SK-N-SH (cell line): ENCODE data around the gene MBNL1. TPM values are rescaled to one million over a fixed set of nuclear protein-coding genes. Genes with fewer than 3 reads are reported as not detected.
A peak's percentile ranks its signal among the peaks of the same experiment; 100 is the strongest.

Experiments used
- CTCF ChIA-PET: fragments of 300-600, 350-600 bp; formaldehyde crosslinking; extraction: SDS; loops from one replicate; lab custom pipeline; 2021; lab: Yijun Ruan, JAX
- POLR2A ChIA-PET: fragments of 350-600 bp; sonication (Branson Sonifier 250); formaldehyde crosslinking; extraction: SDS; loops from one replicate; lab custom pipeline; 2020; ENCODE audit warnings: antibody characterized with exemption, inconsistent platforms; lab: Yijun Ruan, JAX
- DNase-seq: peaks from one replicate; pipeline ENCODE4 v3.0.0; 2012
- H2AFZ ChIP-seq: fragments of 200-600 bp; sonication (generic); 2 replicates; pipeline ENCODE4 v1.8.1; 2016; ENCODE audit warnings: antibody characterized with exemption, mild to moderate bottlenecking, low read depth
- H3F3A ChIP-seq: fragments of 200-600 bp; sonication (generic); replicated peaks from 2 replicates; pipeline ENCODE3; 2016; ENCODE audit warnings: antibody characterized with exemption, mild to moderate bottlenecking; ENCODE audit not compliant: insufficient read depth
- H3K27ac ChIP-seq, 2 experiments: fragments of 200-500 bp in 1 of 2; fragments of 200-600 bp in 1 of 2; sonication (Bioruptor generic) in 1 of 2; sonication (generic), shearing (Covaris generic) in 1 of 2; 2 replicates each; pipeline versions ENCODE4 v1.5.1 to v1.6.1; 2014 to 2016; ENCODE audit warnings: low read depth in 2 of 2, inconsistent platforms in 1 of 2, low read length in 1 of 2, mild to moderate bottlenecking in 1 of 2, mixed read lengths in 1 of 2
- H3K27me3 ChIP-seq: fragments of 200-600 bp; sonication (generic), shearing (Covaris generic); 2 replicates; pipeline ENCODE4 v1.6.1; 2016; ENCODE audit warnings: mixed run types; ENCODE audit not compliant: insufficient read depth
- H3K36me3 ChIP-seq, 2 experiments: fragments of 200-500 bp in 1 of 2; fragments of 200-600 bp in 1 of 2; sonication (Bioruptor generic) in 1 of 2; sonication (generic) in 1 of 2; replicated peaks in 1 of 2; 2 replicates each; pipeline versions ENCODE3 to v1.5.1; 2014 to 2016; ENCODE audit warnings: low read length in 1 of 2, mild to moderate bottlenecking in 1 of 2; ENCODE audit not compliant: insufficient read depth in 2 of 2, control insufficient read depth in 1 of 2
- H3K4me1 ChIP-seq, 2 experiments: fragments of 200-500 bp in 1 of 2; fragments of 200-600 bp in 1 of 2; sonication (Bioruptor generic) in 1 of 2; sonication (generic), shearing (Covaris generic) in 1 of 2; 2 replicates each; pipeline versions ENCODE4 v1.5.1 to v1.6.1; 2014 to 2016; ENCODE audit warnings: low read depth in 1 of 2, low read length in 1 of 2, mixed run types in 1 of 2; ENCODE audit not compliant: insufficient read depth in 2 of 2, control insufficient read depth in 1 of 2
- H3K4me2 ChIP-seq: fragments of 200-600 bp; sonication (generic), shearing (Covaris generic); 2 replicates; pipeline ENCODE4 v1.6.1; 2017; ENCODE audit warnings: mixed run types
- H3K4me3 ChIP-seq, 2 experiments: fragments of 200-500 bp in 1 of 2; fragments of 200-600 bp in 1 of 2; sonication (Bioruptor generic) in 1 of 2; sonication (generic), shearing (Covaris generic) in 1 of 2; 2 replicates each; pipeline versions ENCODE4 v1.5.1 to v1.8.1; 2014 to 2016; ENCODE audit warnings: low read depth in 2 of 2, inconsistent platforms in 1 of 2, low read length in 1 of 2, mild to moderate bottlenecking in 1 of 2, mixed read lengths in 1 of 2, moderate library complexity in 1 of 2
- H3K79me2 ChIP-seq: fragments of 200-600 bp; sonication (generic); 2 replicates; pipeline ENCODE4 v1.8.1; 2017; ENCODE audit warnings: mild to moderate bottlenecking; ENCODE audit not compliant: insufficient read depth
- H3K9ac ChIP-seq: fragments of 200-600 bp; sonication (generic); 2 replicates; pipeline ENCODE4 v1.6.1; 2017; ENCODE audit warnings: mixed run types
- H3K9me2 ChIP-seq: fragments of 200-600 bp; sonication (generic); 2 replicates; pipeline ENCODE4 v1.6.1; 2017; ENCODE audit warnings: mixed run types
- H3K9me3 ChIP-seq: fragments of 200-600 bp; sonication (generic); 2 replicates; pipeline ENCODE4 v1.6.1; 2017; ENCODE audit warnings: mixed run types, mild to moderate bottlenecking, moderate library complexity
- H4K20me1 ChIP-seq: fragments of 200-600 bp; sonication (generic); 2 replicates; pipeline ENCODE4 v1.6.1; 2017; ENCODE audit warnings: mild to moderate bottlenecking, mixed run types; ENCODE audit not compliant: insufficient read depth
- ELF1 ChIP-seq: IDR thresholded peaks from 2 replicates; pipeline ENCODE4 v1.4.0; 2012
- EZH2phosphoT487 ChIP-seq: fragments of 200-600 bp; sonication (generic); IDR thresholded peaks from 2 replicates; pipeline ENCODE4 v1.6.1; 2017; ENCODE audit warnings: low read depth, mixed run types, mild to moderate bottlenecking, antibody characterized with exemption, moderate library complexity, borderline replicate concordance
- FOXJ3 ChIP-seq: sonication (generic); formaldehyde crosslinking; IDR thresholded peaks from 2 replicates; pipeline ENCODE4 v1.5.1; 2020; ENCODE audit warnings: mild to moderate bottlenecking, missing genetic modification reagents
- GABPA ChIP-seq: IDR thresholded peaks from 2 replicates; pipeline ENCODE4 v1.4.0; 2012; ENCODE audit warnings: low read depth, mild to moderate bottlenecking
- GATA2 ChIP-seq: sonication (generic); formaldehyde crosslinking; IDR thresholded peaks from 2 replicates; pipeline ENCODE4 v1.5.0; 2020; ENCODE audit warnings: mild to moderate bottlenecking, missing genetic modification reagents
- JUND ChIP-seq: IDR thresholded peaks from 2 replicates; pipeline ENCODE4 v1.4.0; 2012
- MXI1 ChIP-seq: IDR thresholded peaks from 2 replicates; pipeline ENCODE4 v1.6.1; 2012; ENCODE audit warnings: mild to moderate bottlenecking, low read depth, low read length, improper control_type of control experiment
- NFIC ChIP-seq: IDR thresholded peaks from 2 replicates; pipeline ENCODE4 v1.4.0; 2012; ENCODE audit warnings: borderline replicate concordance
- NRF1 ChIP-seq: IDR thresholded peaks from 2 replicates; pipeline ENCODE4 v1.6.1; 2012; ENCODE audit warnings: low read depth, mild to moderate bottlenecking, low read length
- POLR2AphosphoS5 ChIP-seq: IDR thresholded peaks from 2 replicates; pipeline ENCODE4 v1.6.1; 2012; ENCODE audit warnings: low read depth, low read length
- RAD21 ChIP-seq: IDR thresholded peaks from 2 replicates; pipeline ENCODE4 v1.6.1; 2012; ENCODE audit warnings: mild to moderate bottlenecking, low read length
- RFX5 ChIP-seq: IDR thresholded peaks from 2 replicates; pipeline ENCODE4 v1.6.1; 2012; ENCODE audit warnings: mild to moderate bottlenecking, improper control_type of control experiment, low read length
- RXRA ChIP-seq: IDR thresholded peaks from 2 replicates; pipeline ENCODE4 v1.4.0; 2012; ENCODE audit warnings: low read depth, mild to moderate bottlenecking, borderline replicate concordance
- SMC3 ChIP-seq: IDR thresholded peaks from 2 replicates; pipeline ENCODE4 v1.6.1; 2012; ENCODE audit warnings: low read depth, low read length, improper control_type of control experiment
- TCF12 ChIP-seq: IDR thresholded peaks from 2 replicates; pipeline ENCODE4 v1.4.0; 2012
- TEAD4 ChIP-seq: IDR thresholded peaks from 2 replicates; pipeline ENCODE4 v1.4.0; 2012; ENCODE audit warnings: mild to moderate bottlenecking, borderline replicate concordance; ENCODE audit not compliant: insufficient read depth
- YY1 ChIP-seq: IDR thresholded peaks from 2 replicates; pipeline ENCODE4 v1.4.0; 2012; ENCODE audit warnings: low read depth, mild to moderate bottlenecking
- polyA plus RNA-seq, 3 experiments: library from polyadenylated mRNA; depleted of rRNA; stranded (reverse); fragments of >200 nt; gene quantifications; 2 replicates each; pipeline ENCODE4 v1.2.3, GENCODE V29; 2012
- TF ChIP-seq, protein P1 (sequence below): IDR thresholded peaks from 2 replicates; pipeline ENCODE4; 2012
- TF ChIP-seq, protein P2 (sequence below): fragments of 200-600 bp; sonication (generic); IDR thresholded peaks from 2 replicates; pipeline ENCODE4 v1.6.1; 2017; ENCODE audit warnings: antibody characterized with exemption, mild to moderate bottlenecking, moderate library complexity
- TF ChIP-seq, protein P3 (sequence below): IDR thresholded peaks from 2 replicates; pipeline ENCODE4 v1.6.1; 2012; ENCODE audit warnings: mild to moderate bottlenecking, low read depth, low read length, moderate library complexity
- TF ChIP-seq, protein P4 (sequence below): fragments of 150-350 bp; IDR thresholded peaks from 2 replicates; pipeline ENCODE4 v1.6.1; 2017; ENCODE audit warnings: antibody characterized with exemption, low read length, low read depth, borderline replicate concordance

The MBNL1 gene
- polyA plus RNA-seq, 1 of the 3 experiments (the other 2 are of a cell fraction): 44.3 TPM

DNA sequence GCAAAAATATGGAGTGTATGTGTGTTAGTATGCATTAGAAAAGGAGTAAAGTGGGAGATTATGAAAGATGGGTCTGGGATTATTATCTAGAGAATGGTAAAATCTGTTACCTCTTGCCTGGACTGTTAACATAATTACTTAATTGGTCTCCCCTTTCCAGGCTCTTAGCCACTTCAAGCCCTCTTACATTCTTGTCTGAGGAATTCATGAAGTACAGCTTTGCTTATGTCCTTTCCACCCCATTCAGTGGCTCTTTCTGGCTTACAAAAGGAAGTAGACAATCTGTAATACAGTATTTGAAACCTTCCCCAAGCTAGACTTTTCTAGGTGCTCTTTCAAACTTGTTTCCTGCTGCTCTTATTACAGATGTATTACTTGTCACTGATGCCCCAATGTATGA lies 129.8 kb downstream of the MBNL1 start:
- Histone ChIP-seq H3K9me2 (no peaks in the 10 kb centered on the region), H3K4me2 (no peak overlapping the region)
- TF ChIP-seq MXI1: no peak
- TF ChIP-seq, protein P1, sequence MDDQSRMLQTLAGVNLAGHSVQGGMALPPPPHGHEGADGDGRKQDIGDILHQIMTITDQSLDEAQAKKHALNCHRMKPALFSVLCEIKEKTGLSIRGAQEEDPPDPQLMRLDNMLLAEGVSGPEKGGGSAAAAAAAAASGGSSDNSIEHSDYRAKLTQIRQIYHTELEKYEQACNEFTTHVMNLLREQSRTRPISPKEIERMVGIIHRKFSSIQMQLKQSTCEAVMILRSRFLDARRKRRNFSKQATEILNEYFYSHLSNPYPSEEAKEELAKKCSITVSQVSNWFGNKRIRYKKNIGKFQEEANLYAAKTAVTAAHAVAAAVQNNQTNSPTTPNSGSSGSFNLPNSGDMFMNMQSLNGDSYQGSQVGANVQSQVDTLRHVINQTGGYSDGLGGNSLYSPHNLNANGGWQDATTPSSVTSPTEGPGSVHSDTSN: no peak
- TF ChIP-seq TEAD4: no peak
- TF ChIP-seq, protein P2, sequence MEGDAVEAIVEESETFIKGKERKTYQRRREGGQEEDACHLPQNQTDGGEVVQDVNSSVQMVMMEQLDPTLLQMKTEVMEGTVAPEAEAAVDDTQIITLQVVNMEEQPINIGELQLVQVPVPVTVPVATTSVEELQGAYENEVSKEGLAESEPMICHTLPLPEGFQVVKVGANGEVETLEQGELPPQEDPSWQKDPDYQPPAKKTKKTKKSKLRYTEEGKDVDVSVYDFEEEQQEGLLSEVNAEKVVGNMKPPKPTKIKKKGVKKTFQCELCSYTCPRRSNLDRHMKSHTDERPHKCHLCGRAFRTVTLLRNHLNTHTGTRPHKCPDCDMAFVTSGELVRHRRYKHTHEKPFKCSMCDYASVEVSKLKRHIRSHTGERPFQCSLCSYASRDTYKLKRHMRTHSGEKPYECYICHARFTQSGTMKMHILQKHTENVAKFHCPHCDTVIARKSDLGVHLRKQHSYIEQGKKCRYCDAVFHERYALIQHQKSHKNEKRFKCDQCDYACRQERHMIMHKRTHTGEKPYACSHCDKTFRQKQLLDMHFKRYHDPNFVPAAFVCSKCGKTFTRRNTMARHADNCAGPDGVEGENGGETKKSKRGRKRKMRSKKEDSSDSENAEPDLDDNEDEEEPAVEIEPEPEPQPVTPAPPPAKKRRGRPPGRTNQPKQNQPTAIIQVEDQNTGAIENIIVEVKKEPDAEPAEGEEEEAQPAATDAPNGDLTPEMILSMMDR: no peak
- no peak for TF ChIP-seq POLR2AphosphoS5
- no peak for TF ChIP-seq GABPA
- no peak for TF ChIP-seq JUND
- TF ChIP-seq GATA2: no peak
- no peak for TF ChIP-seq RXRA
- TF ChIP-seq FOXJ3: no peak
- no peak for TF ChIP-seq SMC3
- no peak for TF ChIP-seq TCF12
- TF ChIP-seq NFIC: no peak
- TF ChIP-seq, all 33 proteins: peak for 0
- CTCF ChIA-PET: interaction anchor here (0.7 to 1.9 kb wide), 2 partner anchors 46 to 402 kb away, joined by 3 to 9 read pairs; no protein-coding TSS in a partner anchor
- POLR2A ChIA-PET: no interaction called here
- Histone ChIP-seq H2AFZ (no peak overlapping the region), H3K79me2 (peaks cover 100% of the 10 kb centered on the region), H3K9me3 (no peaks in the 10 kb centered on the region), H4K20me1 (peaks cover 68% of the 10 kb centered on the region), H3K4me3 (no peak overlapping the region), H3K36me3 (peaks cover 5 to 25% of the 10 kb centered on the region in 2 experiments), H3K9ac (no peak overlapping the region), H3F3A (peaks cover 25% of the 10 kb centered on the region), H3K27me3 (no peaks in the 10 kb centered on the region), H3K4me1 (peaks cover 1 to 30% of the 10 kb centered on the region in 2 experiments; a peak in 3 of 4 replicates), H3K27ac (peak overlapping the region in 1 of 2 experiments; percentile 56; a peak in 1 of 4 replicates)
- DNase-seq: no peak

DNA sequence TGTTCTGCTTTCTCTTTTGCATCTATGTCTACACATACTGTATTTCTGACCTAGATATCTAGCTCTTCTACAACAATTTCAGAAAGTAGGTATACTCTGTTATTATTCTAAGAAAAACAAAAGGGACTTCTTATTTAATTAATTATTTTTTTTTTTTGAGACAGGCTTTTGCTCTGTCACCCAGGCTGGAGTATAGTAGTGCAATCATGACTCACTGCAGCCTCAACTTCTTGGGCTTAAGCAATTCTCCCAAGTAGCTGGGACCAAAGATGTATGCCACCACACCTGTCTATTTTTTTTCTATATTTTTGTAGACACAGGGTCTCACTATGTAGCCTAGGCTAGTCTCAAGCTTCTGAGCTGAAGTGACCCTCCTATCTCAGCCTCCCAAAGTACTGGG lies 130.6 kb downstream of the MBNL1 start:
- Histone ChIP-seq H3K9ac (no peak overlapping the region), H2AFZ (no peak overlapping the region), H3K27ac (peak overlapping the region in 1 of 2 experiments; percentile 56; a peak in 1 of 4 replicates), H3K4me3 (no peak overlapping the region), H3F3A (peaks cover 25% of the 10 kb centered on the region), H3K4me2 (0 out of 2 replicates have a peak overlapping the region, but pooled peaks have one; percentile 5), H3K4me1 (peaks cover 4 to 37% of the 10 kb centered on the region in 2 experiments; a peak in 3 of 4 replicates), H3K36me3 (peaks cover 4 to 17% of the 10 kb centered on the region in 2 experiments), H4K20me1 (peaks cover 69% of the 10 kb centered on the region), H3K79me2 (peaks cover 100% of the 10 kb centered on the region), H3K27me3 (no peaks in the 10 kb centered on the region), H3K9me3 (no peaks in the 10 kb centered on the region), H3K9me2 (no peaks in the 10 kb centered on the region)
- no peak for DNase-seq
- ChIA-PET POLR2A (no interaction called here), CTCF (interaction anchor here (1.4 to 1.9 kb wide), 3 partner anchors 45 to 216 kb away, joined by 3 to 9 read pairs (median 3); no protein-coding TSS in a partner anchor)
- TF ChIP-seq GATA2: no peak
- no peak for TF ChIP-seq POLR2AphosphoS5
- no peak for TF ChIP-seq RFX5
- no peak for TF ChIP-seq GABPA
- TF ChIP-seq, protein P3, sequence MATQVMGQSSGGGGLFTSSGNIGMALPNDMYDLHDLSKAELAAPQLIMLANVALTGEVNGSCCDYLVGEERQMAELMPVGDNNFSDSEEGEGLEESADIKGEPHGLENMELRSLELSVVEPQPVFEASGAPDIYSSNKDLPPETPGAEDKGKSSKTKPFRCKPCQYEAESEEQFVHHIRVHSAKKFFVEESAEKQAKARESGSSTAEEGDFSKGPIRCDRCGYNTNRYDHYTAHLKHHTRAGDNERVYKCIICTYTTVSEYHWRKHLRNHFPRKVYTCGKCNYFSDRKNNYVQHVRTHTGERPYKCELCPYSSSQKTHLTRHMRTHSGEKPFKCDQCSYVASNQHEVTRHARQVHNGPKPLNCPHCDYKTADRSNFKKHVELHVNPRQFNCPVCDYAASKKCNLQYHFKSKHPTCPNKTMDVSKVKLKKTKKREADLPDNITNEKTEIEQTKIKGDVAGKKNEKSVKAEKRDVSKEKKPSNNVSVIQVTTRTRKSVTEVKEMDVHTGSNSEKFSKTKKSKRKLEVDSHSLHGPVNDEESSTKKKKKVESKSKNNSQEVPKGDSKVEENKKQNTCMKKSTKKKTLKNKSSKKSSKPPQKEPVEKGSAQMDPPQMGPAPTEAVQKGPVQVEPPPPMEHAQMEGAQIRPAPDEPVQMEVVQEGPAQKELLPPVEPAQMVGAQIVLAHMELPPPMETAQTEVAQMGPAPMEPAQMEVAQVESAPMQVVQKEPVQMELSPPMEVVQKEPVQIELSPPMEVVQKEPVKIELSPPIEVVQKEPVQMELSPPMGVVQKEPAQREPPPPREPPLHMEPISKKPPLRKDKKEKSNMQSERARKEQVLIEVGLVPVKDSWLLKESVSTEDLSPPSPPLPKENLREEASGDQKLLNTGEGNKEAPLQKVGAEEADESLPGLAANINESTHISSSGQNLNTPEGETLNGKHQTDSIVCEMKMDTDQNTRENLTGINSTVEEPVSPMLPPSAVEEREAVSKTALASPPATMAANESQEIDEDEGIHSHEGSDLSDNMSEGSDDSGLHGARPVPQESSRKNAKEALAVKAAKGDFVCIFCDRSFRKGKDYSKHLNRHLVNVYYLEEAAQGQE: no peak
- TF ChIP-seq NFIC: no peak
- no peak for TF ChIP-seq TEAD4
- TF ChIP-seq NRF1: no peak
- TF ChIP-seq YY1: no peak
- no peak for TF ChIP-seq ELF1
- TF ChIP-seq EZH2phosphoT487: no peak
- TF ChIP-seq, protein P4, sequence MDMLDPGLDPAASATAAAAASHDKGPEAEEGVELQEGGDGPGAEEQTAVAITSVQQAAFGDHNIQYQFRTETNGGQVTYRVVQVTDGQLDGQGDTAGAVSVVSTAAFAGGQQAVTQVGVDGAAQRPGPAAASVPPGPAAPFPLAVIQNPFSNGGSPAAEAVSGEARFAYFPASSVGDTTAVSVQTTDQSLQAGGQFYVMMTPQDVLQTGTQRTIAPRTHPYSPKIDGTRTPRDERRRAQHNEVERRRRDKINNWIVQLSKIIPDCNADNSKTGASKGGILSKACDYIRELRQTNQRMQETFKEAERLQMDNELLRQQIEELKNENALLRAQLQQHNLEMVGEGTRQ: no peak
- TF ChIP-seq RXRA: no peak
- no peak for TF ChIP-seq RAD21
